OCI-LY7 (cell line): ENCODE measurements around the gene C19orf81. TPM values are rescaled to one million over a fixed set of nuclear protein-coding genes. Genes with fewer than 3 reads are reported as not detected.

ENCODE experiments used
- Bru-seq: library from RNA; stranded (reverse); fragments of 400-500 nt; gene quantifications from one replicate; lab custom pipeline; 2021; lab: Mats Ljungman, UMichigan
- BruChase-seq, 2 experiments: library from RNA; stranded (reverse); fragments of 400-500 nt; gene quantifications; one replicate each; lab custom pipeline; 2021; lab: Mats Ljungman, UMichigan
- BruUV-seq: library from RNA; stranded (reverse); fragments of 400-500 nt; replicated peaks from 2 replicates; lab custom pipeline; 2021; lab: Mats Ljungman, UMichigan
- CTCF ChIA-PET: fragments of 300-600 bp; sonication (Branson Sonifier 250); formaldehyde crosslinking; loops from one replicate; lab custom pipeline; 2022; ENCODE audit warnings: antibody characterized with exemption; ENCODE audit not compliant: unreplicated experiment; lab: Charles Lee
- POLR2A ChIA-PET: fragments of 300-600 bp; sonication (Branson Sonifier 250); formaldehyde crosslinking; loops from one replicate; lab custom pipeline; 2022; ENCODE audit warnings: antibody characterized with exemption; lab: Charles Lee
- DNase-seq: peaks from one replicate; pipeline ENCODE4 v3.0.0-alpha.2; 2015; ENCODE audit warnings: low spot score
- H2AFZ ChIP-seq: fragments of 200-600 bp; sonication (generic), shearing (Covaris generic); 2 replicates; pipeline ENCODE4 v1.6.1; 2014; ENCODE audit warnings: mild to moderate bottlenecking, antibody characterized with exemption, low read length, moderate library complexity
- H3K27ac ChIP-seq: fragments of 200-600 bp; sonication (generic); 2 replicates; pipeline ENCODE4 v1.5.1; 2014; ENCODE audit warnings: mixed run types, low read depth, mild to moderate bottlenecking, moderate library complexity, low read length, inconsistent platforms; ENCODE audit not compliant: poor library complexity, severe bottlenecking
- H3K36me3 ChIP-seq: fragments of 200-600 bp; sonication (generic); 2 replicates; pipeline ENCODE4 v1.6.1; 2014; ENCODE audit warnings: mild to moderate bottlenecking, antibody characterized with exemption, low read length, moderate library complexity, mixed read lengths; ENCODE audit not compliant: insufficient read depth
- H3K4me1 ChIP-seq: fragments of 200-600 bp; sonication (generic); 2 replicates; pipeline ENCODE4 v1.5.1; 2014; ENCODE audit warnings: mild to moderate bottlenecking, low read length; ENCODE audit not compliant: insufficient read depth, poor library complexity, severe bottlenecking
- H3K4me2 ChIP-seq: fragments of 200-600 bp; sonication (generic); 2 replicates; pipeline ENCODE4 v1.6.1; 2014; ENCODE audit warnings: mild to moderate bottlenecking, low read length
- H3K4me3 ChIP-seq: fragments of 200-600 bp; sonication (generic); 2 replicates; pipeline ENCODE4 v1.5.1; 2014; ENCODE audit warnings: mild to moderate bottlenecking, low read depth, low read length; ENCODE audit not compliant: poor library complexity, severe bottlenecking
- H3K79me2 ChIP-seq: fragments of 200-600 bp; sonication (generic); 2 replicates; pipeline ENCODE4 v1.6.1; 2016; ENCODE audit warnings: low read depth, mild to moderate bottlenecking, low read length, moderate library complexity, mixed read lengths; ENCODE audit not compliant: insufficient read depth
- H3K9me2 ChIP-seq: fragments of 200-600 bp; sonication (generic); 2 replicates; pipeline ENCODE4 v1.6.1; 2016; ENCODE audit warnings: mild to moderate bottlenecking, low read length, mixed read lengths; ENCODE audit not compliant: insufficient read depth
- H3K9me3 ChIP-seq: fragments of 200-600 bp; sonication (generic); 2 replicates; pipeline ENCODE4 v1.6.1; 2014; ENCODE audit warnings: mild to moderate bottlenecking, mixed run types, low read length, mixed read lengths
- H4K20me1 ChIP-seq: fragments of 200-600 bp; sonication (generic); 2 replicates; pipeline ENCODE4 v1.6.1; 2014; ENCODE audit warnings: mild to moderate bottlenecking, antibody characterized with exemption, low read length, moderate library complexity, mixed read lengths; ENCODE audit not compliant: insufficient read depth
- EZH2phosphoT487 ChIP-seq: fragments of 200-600 bp; sonication (generic); IDR thresholded peaks from 2 replicates; pipeline ENCODE4 v1.6.1; 2018; ENCODE audit warnings: low read depth, borderline replicate concordance, mild to moderate bottlenecking, mixed run types, antibody characterized with exemption, low read length, moderate library complexity, mixed read lengths
- intact Hi-C: fragments of 100-400 bp; cut with micrococcal nuclease; formaldehyde crosslinking; loops from one replicate; pipeline ENCODE4 v1.10.0; 2022; ENCODE audit not compliant: unreplicated experiment
- long read RNA-seq: library from polyadenylated mRNA; stranded (forward); transcript quantifications from one replicate; pipeline ENCODE4 v2.0.0, GENCODE V29; 2022
- total RNA-seq, 2 experiments: library from RNA; depleted of rRNA in 1 of 2; stranded (reverse); fragments of >200 nt in 1 of 2; shearing (Covaris generic) in 1 of 2; gene quantifications; 2 replicates each; pipeline ENCODE4 v1.2.3, GENCODE V29; 2014 to 2022
- TF ChIP-seq, protein P1 (sequence below): fragments of 200-600 bp; sonication (generic); conservative IDR thresholded peaks from 2 replicates; pipeline ENCODE4 v1.5.1; 2014; ENCODE audit warnings: mild to moderate bottlenecking, antibody characterized with exemption, low read length, moderate library complexity, mixed read lengths

Gene C19orf81
- total RNA-seq (2014; rRNA removed; shearing (Covaris generic)) = 15.2 and 20.0 TPM in 2 replicates
- 11.4 and 14.2 TPM in 2 replicates for total RNA-seq (2022)
- percentile 36 among the genes with signal in this experiment for Bru-seq, nascent RNA
- percentile 31 among the genes with signal in this experiment for BruChase-seq, experiment 1, labeled RNA remaining after a 6-hour chase
- percentile 30 among the genes with signal in this experiment for BruChase-seq, experiment 2, labeled RNA remaining after a 2-hour chase
- long read RNA-seq, partial matches to known transcripts = 2 of 34 reads
- long read RNA-seq, other reads (novel, unspliced or antisense) = 32 of 34 reads

DNA sequence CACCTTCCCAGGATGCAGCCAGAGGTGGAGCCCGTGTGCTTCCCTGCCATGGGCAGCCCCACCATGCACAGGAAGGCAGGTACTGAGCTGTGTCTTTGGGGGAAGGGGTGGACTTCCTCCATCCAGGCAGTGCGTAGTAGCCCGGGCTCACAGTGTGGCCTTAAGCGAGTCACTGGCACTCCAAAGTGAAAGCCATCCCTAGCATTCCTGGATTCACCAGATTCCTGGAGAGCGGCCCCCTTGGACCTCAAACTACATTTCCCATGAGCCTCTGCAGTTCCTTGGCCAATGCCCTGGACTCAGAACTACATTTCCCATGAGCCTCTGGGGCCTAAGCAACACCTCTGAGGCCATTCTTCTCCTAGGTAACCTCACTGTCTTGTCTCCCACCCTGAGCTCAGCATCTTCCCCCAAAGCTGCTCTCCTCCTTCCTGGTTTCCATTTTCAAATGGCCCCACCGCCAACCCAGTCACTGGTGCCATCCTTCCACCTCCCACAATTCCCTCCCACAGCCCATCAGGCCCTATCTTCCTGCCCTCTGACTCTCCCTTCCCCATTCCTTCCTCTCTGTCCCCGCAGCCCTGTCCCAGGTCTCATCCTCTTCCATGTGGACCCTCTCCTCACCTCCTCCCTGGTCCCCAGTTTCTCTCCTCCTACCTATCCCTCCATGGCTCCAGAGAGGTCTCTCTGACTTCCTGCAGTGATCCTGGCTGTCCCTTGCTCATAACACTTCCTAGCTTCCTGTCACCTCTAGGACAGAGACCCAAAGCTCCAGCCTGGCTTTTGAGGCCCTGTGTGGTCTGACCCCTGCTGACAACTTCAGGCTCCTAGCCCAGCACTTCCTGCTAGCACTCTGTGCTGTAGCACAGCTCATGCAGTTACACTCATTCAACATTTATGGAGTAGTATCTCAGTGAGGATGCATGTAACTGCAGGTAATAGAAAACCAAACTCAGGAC is at the start of gene C19orf81:
TSS of gene C19orf81 (plus strand) at position 13 of the 959 bp plus-strand sequence. CDS start at position 13, 0 bp downstream.
- Histone ChIP-seq H3K9me3 (no peaks in the 10 kb centered on the region), H3K4me3 (no peak within 1 kb of the TSS), H3K4me2 (0 out of 2 replicates have a peak within 1 kb of the TSS, but pooled peaks have one; percentile 27), H3K79me2 (no peaks in the 10 kb centered on the region), H3K4me1 (peaks cover 22% of the 10 kb centered on the region), H4K20me1 (no peaks in the 10 kb centered on the region), H3K9me2 (no peaks in the 10 kb centered on the region), H2AFZ (peak within 1 kb of the TSS; percentile 87), H3K36me3 (no peaks in the 10 kb centered on the region), H3K27ac (no peak within 1 kb of the TSS)
- DNase-seq = peak; percentile 73
- TF ChIP-seq, protein P1, sequence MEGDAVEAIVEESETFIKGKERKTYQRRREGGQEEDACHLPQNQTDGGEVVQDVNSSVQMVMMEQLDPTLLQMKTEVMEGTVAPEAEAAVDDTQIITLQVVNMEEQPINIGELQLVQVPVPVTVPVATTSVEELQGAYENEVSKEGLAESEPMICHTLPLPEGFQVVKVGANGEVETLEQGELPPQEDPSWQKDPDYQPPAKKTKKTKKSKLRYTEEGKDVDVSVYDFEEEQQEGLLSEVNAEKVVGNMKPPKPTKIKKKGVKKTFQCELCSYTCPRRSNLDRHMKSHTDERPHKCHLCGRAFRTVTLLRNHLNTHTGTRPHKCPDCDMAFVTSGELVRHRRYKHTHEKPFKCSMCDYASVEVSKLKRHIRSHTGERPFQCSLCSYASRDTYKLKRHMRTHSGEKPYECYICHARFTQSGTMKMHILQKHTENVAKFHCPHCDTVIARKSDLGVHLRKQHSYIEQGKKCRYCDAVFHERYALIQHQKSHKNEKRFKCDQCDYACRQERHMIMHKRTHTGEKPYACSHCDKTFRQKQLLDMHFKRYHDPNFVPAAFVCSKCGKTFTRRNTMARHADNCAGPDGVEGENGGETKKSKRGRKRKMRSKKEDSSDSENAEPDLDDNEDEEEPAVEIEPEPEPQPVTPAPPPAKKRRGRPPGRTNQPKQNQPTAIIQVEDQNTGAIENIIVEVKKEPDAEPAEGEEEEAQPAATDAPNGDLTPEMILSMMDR = no peak
- TF ChIP-seq EZH2phosphoT487 = no peak
- intact Hi-C loops = no loop called here
- BruUV-seq = no TSS peak
- CTCF ChIA-PET = no interaction called here
- POLR2A ChIA-PET = no interaction called here

DNA sequence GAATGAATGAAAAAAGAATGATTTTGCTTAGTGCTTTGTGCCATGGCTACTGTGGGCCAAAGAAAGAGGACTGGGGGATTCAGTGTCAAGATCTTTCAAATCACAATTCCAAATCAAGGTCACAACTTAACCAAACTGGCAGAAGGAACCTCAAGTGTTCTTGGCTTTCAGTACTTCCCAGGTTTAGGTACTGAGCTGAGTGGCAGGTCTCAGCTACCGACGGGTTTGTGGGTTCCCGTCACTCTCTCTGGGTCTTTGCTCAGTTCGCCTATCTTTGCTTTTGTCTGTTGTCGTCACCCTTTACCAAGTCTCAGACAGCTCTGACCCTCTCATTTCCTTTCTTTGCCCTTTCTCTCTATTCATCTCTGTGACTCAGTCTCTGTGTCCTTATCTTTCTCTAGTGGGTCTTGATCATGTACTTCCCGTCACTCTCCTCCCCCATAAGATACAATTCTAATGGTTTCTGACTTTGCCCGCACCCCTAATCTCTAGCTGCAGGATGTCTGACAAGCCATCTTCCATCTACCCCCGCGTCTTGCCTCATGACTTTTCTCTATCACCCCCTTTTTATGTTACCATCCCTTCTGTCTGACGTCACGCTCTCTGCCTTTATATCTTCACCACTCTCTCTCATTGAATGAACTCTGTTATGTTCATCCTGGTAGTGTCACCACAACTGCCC is 47.7 kb upstream of the C19orf81 start:
- Histone ChIP-seq H3K9me2 (no peaks in the 10 kb centered on the region), H3K27ac (no peak overlapping the region), H3K79me2 (no peaks in the 10 kb centered on the region), H3K4me2 (no peak overlapping the region), H4K20me1 (no peaks in the 10 kb centered on the region), H3K4me3 (no peak overlapping the region), H2AFZ (no peak overlapping the region), H3K36me3 (no peaks in the 10 kb centered on the region), H3K9me3 (no peaks in the 10 kb centered on the region), H3K4me1 (no peaks in the 10 kb centered on the region)
- intact Hi-C loops = no loop called here
- BruUV-seq = no TSS peak
- ChIA-PET CTCF (no interaction called here), POLR2A (no interaction called here)
- no peak for DNase-seq
- no peak for TF ChIP-seq EZH2phosphoT487
- TF ChIP-seq, protein P1 = no peak
